Panc1 (cell line): ENCODE results near the gene FGD1. TPM values are rescaled to one million over a fixed set of nuclear protein-coding genes. Genes with fewer than 3 reads are reported as not detected.

Experiments used
- ATAC-seq: fragments of 200-7000 bp; cut with Tn5 transposase; 2 replicates; pipeline ENCODE4 v1.9.1; 2020; ENCODE audit warnings: mild to moderate bottlenecking, moderate library complexity
- BruUV-seq: library from RNA; stranded (reverse); fragments of 400-500 nt; replicated peaks from 2 replicates; lab custom pipeline; 2021; lab: Mats Ljungman, UMichigan
- CTCF ChIA-PET: fragments of 300-600 bp; sonication (Branson Sonifier 250); formaldehyde crosslinking; loops from one replicate; lab custom pipeline; 2022; ENCODE audit warnings: antibody characterized with exemption; lab: Charles Lee
- POLR2A ChIA-PET: fragments of 300-600 bp; sonication (Branson Sonifier 250); formaldehyde crosslinking; loops from one replicate; lab custom pipeline; 2022; ENCODE audit warnings: antibody characterized with exemption; lab: Charles Lee
- DNase-seq: peaks from one replicate; pipeline ENCODE4 v3.0.0-alpha.2; 2010; ENCODE audit warnings: low read depth, low spot score
- H3K27ac ChIP-seq: 2 replicates; pipeline ENCODE4 v1.5.1; 2011; ENCODE audit warnings: mild to moderate bottlenecking, low read length, inconsistent platforms
- H3K27me3 ChIP-seq: fragments of 200-500 bp; sonication (Bioruptor generic); 2 replicates; pipeline ENCODE4 v1.6.0; 2014; ENCODE audit warnings: low read length, inconsistent platforms; ENCODE audit not compliant: control insufficient read depth, insufficient read depth
- H3K36me3 ChIP-seq: fragments of 200-500 bp; sonication (Bioruptor generic); 2 replicates; pipeline ENCODE4 v1.5.1; 2014; ENCODE audit warnings: inconsistent platforms, mild to moderate bottlenecking, low read length, moderate library complexity; ENCODE audit not compliant: control insufficient read depth, insufficient read depth
- H3K4me1 ChIP-seq: 2 replicates; pipeline ENCODE4 v1.5.1; 2011; ENCODE audit warnings: inconsistent platforms, mild to moderate bottlenecking, low read length, moderate library complexity; ENCODE audit not compliant: control insufficient read depth, insufficient read depth
- H3K4me3 ChIP-seq, 2 experiments: 2 replicates each; pipeline ENCODE4 v1.5.1; 2011 to 2012; ENCODE audit warnings: low read depth in 2 of 2, low read length in 2 of 2, mild to moderate bottlenecking in 2 of 2, inconsistent platforms in 1 of 2, moderate library complexity in 1 of 2
- H3K9me3 ChIP-seq: fragments of 200-500 bp; sonication (Bioruptor generic); 2 replicates; pipeline ENCODE4 v1.5.1; 2014; ENCODE audit warnings: low read depth, mild to moderate bottlenecking, inconsistent platforms, low read length, moderate library complexity; ENCODE audit not compliant: control insufficient read depth, insufficient read depth
- POLR2AphosphoS5 ChIP-seq: IDR thresholded peaks from 2 replicates; pipeline ENCODE4 v1.6.1; 2012; ENCODE audit warnings: mild to moderate bottlenecking, low read depth, low read length, moderate library complexity
- SIN3A ChIP-seq: IDR thresholded peaks from 2 replicates; pipeline ENCODE4 v1.6.1; 2012; ENCODE audit warnings: low read depth, mild to moderate bottlenecking, low read length, moderate library complexity, borderline replicate concordance; ENCODE audit not compliant: insufficient read depth
- TCF7L2 ChIP-seq: IDR thresholded peaks from 2 replicates; pipeline ENCODE4 v1.6.1; 2011; ENCODE audit warnings: mild to moderate bottlenecking, low read depth, low read length, inconsistent platforms
- in situ Hi-C: cut with HindIII; loops from 2 replicates; pipeline ENCODE4 v1.10.0; 2016; ENCODE audit warnings: low sequenced_read_pairs, low pct_unique_long_range_greater_than_20kb
- intact Hi-C: fragments of 100-400 bp; cut with micrococcal nuclease; formaldehyde crosslinking; loops from one replicate; pipeline ENCODE4 v1.10.0; 2022; ENCODE audit not compliant: unreplicated experiment
- total RNA-seq: library from RNA; stranded (reverse); gene quantifications from one replicate; pipeline ENCODE4 v1.2.1, GENCODE V29; 2021; ENCODE audit not compliant: unreplicated experiment
- TF ChIP-seq, protein P1 (sequence below), 2 experiments: IDR thresholded peaks; 2 replicates each; pipeline ENCODE4 v1.6.1; 2011 to 2012; ENCODE audit warnings: low read depth in 2 of 2, control low read depth in 1 of 2, low read length in 1 of 2, mild to moderate bottlenecking in 1 of 2, moderate library complexity in 1 of 2; ENCODE audit not compliant: insufficient read depth in 1 of 2
- TF ChIP-seq, protein P2 (sequence below): fragments of 450-650 bp; IDR thresholded peaks from 2 replicates; pipeline ENCODE4 v1.5.1; 2017; ENCODE audit warnings: mild to moderate bottlenecking

Gene FGD1
- total RNA-seq, 1 experiment from 2014 or later, result 14.1 TPM

DNA sequence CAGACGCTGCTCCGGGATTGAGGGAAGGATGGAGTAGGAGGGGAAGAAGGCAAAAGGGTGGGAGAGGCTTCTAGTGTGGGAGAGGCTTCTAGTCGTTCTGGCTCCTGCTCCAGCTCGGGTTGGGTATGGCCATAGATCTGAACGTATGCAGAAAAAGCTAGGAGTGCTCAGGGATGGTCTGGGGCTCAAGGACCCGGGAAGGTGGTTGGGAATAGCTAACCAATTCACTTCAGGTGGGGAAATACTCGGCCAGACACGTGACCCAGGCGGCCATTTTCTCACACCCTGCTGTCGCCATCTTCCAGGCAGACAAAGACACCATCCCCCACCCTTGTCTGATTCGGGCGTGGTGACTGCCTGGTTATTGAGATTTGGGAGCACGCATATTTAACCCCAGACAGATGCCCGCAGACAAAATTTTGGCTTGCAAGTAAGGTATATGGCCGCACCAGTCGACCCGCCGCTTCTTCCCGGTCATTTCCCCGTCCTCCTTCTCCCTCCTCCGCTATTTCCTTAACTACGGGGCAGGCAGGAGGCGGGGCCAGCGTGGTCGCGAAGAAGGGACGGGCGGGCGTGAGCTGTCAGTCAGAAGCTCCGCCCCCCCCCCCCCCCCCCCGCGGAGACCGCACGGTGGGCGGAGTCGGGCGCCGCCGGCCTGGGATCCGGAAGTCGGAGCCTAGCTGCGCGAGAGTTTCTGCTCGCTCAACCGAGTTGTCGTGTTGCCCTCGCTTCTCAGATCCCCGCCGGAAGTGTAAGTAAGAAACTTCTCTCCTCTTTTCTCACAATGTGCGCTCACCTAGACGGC, 33.7 kb upstream of the FGD1 start, which contains the start of gene GNL3L:
Gene GNL3L (plus strand): TSS at position 668 of the 805 bp plus-strand sequence. CDS start 2,348 bp downstream, outside the sequence.
- peak; percentile 58 for DNase-seq

DNA sequence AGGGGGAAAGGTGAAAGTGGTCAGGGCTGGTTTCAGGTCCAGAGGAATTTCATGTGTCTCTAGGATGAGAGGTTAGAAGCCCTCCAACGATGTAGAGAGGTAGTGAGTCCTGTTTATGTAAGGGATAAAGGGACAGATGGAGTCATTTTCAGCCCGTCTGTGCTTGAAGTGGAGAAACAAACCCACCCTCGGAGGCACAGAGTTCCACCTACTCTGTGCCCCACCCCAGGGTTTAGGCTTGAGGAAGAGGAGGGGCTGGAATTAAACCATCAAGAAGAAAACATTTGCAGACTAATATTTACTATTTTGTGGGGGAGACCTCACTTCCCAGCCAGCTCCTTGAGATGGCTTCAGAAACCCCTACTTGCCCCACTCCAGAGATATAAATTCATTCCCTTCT, 33.1 kb upstream of the FGD1 start:
- no peak for DNase-seq
- H3K27ac ChIP-seq, result peak overlapping the region; percentile 94
- in situ Hi-C loops, result no loop called here
- POLR2A ChIA-PET, result interaction anchor here (0.6 kb wide), 2 partner anchors 32 to 526 kb away, joined by 3 to 5 read pairs; no protein-coding TSS in a partner anchor
- no peaks in the 10 kb centered on the region for H3K27me3 ChIP-seq
- H3K9me3 ChIP-seq, result peaks cover 3% of the 10 kb centered on the region; the same call in 1 of the 2 replicates
- CTCF ChIA-PET, result no interaction called here
- H3K4me1 ChIP-seq, result peaks cover 5% of the 10 kb centered on the region
- H3K36me3 ChIP-seq, result no peaks in the 10 kb centered on the region; the same call in 1 of the 2 replicates
- intact Hi-C loops, result no loop called here
- no peak for ATAC-seq
- peak overlapping the region; percentile 82 to 94 for H3K4me3 ChIP-seq
- TF ChIP-seq, protein P1, sequence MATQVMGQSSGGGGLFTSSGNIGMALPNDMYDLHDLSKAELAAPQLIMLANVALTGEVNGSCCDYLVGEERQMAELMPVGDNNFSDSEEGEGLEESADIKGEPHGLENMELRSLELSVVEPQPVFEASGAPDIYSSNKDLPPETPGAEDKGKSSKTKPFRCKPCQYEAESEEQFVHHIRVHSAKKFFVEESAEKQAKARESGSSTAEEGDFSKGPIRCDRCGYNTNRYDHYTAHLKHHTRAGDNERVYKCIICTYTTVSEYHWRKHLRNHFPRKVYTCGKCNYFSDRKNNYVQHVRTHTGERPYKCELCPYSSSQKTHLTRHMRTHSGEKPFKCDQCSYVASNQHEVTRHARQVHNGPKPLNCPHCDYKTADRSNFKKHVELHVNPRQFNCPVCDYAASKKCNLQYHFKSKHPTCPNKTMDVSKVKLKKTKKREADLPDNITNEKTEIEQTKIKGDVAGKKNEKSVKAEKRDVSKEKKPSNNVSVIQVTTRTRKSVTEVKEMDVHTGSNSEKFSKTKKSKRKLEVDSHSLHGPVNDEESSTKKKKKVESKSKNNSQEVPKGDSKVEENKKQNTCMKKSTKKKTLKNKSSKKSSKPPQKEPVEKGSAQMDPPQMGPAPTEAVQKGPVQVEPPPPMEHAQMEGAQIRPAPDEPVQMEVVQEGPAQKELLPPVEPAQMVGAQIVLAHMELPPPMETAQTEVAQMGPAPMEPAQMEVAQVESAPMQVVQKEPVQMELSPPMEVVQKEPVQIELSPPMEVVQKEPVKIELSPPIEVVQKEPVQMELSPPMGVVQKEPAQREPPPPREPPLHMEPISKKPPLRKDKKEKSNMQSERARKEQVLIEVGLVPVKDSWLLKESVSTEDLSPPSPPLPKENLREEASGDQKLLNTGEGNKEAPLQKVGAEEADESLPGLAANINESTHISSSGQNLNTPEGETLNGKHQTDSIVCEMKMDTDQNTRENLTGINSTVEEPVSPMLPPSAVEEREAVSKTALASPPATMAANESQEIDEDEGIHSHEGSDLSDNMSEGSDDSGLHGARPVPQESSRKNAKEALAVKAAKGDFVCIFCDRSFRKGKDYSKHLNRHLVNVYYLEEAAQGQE (IDR thresholded peaks at IDR 0.05; ENCODE audit: insufficient read depth in 1 of 2, low read depth in 2 of 2, low read length in 1 of 2), result no peak
- TF ChIP-seq POLR2AphosphoS5, result no peak
- BruUV-seq, result no TSS peak

More for the DNA sequence above, 33.7 kb upstream of the FGD1 start, which contains the start of gene GNL3L:
- no peaks in the 10 kb centered on the region; the same call in 1 of the 2 replicates for H3K36me3 ChIP-seq
- peak; percentile 94 for ATAC-seq
- H3K27me3 ChIP-seq, result no peaks in the 10 kb centered on the region
- intact Hi-C loops, result no loop called here
- TF ChIP-seq, protein P2, sequence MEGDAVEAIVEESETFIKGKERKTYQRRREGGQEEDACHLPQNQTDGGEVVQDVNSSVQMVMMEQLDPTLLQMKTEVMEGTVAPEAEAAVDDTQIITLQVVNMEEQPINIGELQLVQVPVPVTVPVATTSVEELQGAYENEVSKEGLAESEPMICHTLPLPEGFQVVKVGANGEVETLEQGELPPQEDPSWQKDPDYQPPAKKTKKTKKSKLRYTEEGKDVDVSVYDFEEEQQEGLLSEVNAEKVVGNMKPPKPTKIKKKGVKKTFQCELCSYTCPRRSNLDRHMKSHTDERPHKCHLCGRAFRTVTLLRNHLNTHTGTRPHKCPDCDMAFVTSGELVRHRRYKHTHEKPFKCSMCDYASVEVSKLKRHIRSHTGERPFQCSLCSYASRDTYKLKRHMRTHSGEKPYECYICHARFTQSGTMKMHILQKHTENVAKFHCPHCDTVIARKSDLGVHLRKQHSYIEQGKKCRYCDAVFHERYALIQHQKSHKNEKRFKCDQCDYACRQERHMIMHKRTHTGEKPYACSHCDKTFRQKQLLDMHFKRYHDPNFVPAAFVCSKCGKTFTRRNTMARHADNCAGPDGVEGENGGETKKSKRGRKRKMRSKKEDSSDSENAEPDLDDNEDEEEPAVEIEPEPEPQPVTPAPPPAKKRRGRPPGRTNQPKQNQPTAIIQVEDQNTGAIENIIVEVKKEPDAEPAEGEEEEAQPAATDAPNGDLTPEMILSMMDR, result no peak
- TF ChIP-seq POLR2AphosphoS5 (peak; percentile 84), SIN3A (no peak; the same call in 1 of the 2 replicates), TCF7L2 (no peak)
- TF ChIP-seq, protein P1 (IDR thresholded peaks at IDR 0.05; ENCODE audit: insufficient read depth in 1 of 2, low read depth in 2 of 2, low read length in 1 of 2), result no peak
- ChIA-PET CTCF (interaction anchor here (0.6 kb wide), 1 partner anchor 90 kb away, joined by 3 read pairs; the partner anchor contains the start of gene TSR2), POLR2A (interaction anchor here (0.5 to 0.6 kb wide), 4 partner anchors 13 to 525 kb away, joined by 3 to 7 read pairs (median 6); no protein-coding TSS in a partner anchor)
- peak within 1 kb of the TSS; percentile 98 for H3K27ac ChIP-seq
- in situ Hi-C loops, result no loop called here
- TSS peak; percentile 99 for BruUV-seq
- H3K4me3 ChIP-seq, result peak within 1 kb of the TSS; percentile 82 to 94
- H3K4me1 ChIP-seq, result peaks cover 5% of the 10 kb centered on the region
- peaks cover 3% of the 10 kb centered on the region; the same call in 1 of the 2 replicates for H3K9me3 ChIP-seq
